Spleen (tissue), 11 donors: Measurements from ENCODE around the gene SMG6. TPM values are rescaled to one million over a fixed set of nuclear protein-coding genes. Genes with fewer than 3 reads are reported as not detected.

Experiments
- DNase-seq: peaks from one replicate; pipeline ENCODE4 v3.0.0-alpha.2; 2020
- H3K27ac ChIP-seq, 8 donors: fragments of 200-600 bp; sonication (generic) in 7 of 8; 1 replicate in 4 of 8; 2 replicates in 4 of 8; pipeline versions ENCODE4 v1.5.0 to v1.8.0; 2016 to 2021; ENCODE audit warnings: inconsistent platforms in 4 of 8, mild to moderate bottlenecking in 4 of 8, moderate library complexity in 1 of 8
- H3K27me3 ChIP-seq, 7 donors: fragments of 200-600 bp; sonication (generic) in 6 of 7; replicated peaks in 1 of 7; 1 replicate in 4 of 7; 2 replicates in 3 of 7; pipeline versions ENCODE4 v1.5.0 to v1.8.0; 2016 to 2021; ENCODE audit warnings: inconsistent platforms in 3 of 7, mild to moderate bottlenecking in 1 of 7
- H3K36me3 ChIP-seq, 6 donors: fragments of 200-600 bp; sonication (generic) in 5 of 6; 1 replicate in 4 of 6; 2 replicates in 2 of 6; pipeline versions ENCODE4 v1.5.0 to v1.8.0; 2016 to 2021; ENCODE audit warnings: inconsistent platforms in 2 of 6
- H3K4me1 ChIP-seq, 6 donors: fragments of 200-600 bp; sonication (generic) in 5 of 6; 1 replicate in 3 of 6; 2 replicates in 3 of 6; pipeline versions ENCODE4 v1.5.0 to v1.8.0; 2016 to 2021; ENCODE audit warnings: inconsistent platforms in 3 of 6
- H3K4me3 ChIP-seq, 8 donors: fragments of 200-600 bp; sonication (generic) in 7 of 8; 1 replicate in 4 of 8; 2 replicates in 4 of 8; pipeline versions ENCODE4 v1.5.0 to v1.8.0; 2016 to 2021; ENCODE audit warnings: inconsistent platforms in 4 of 8, mild to moderate bottlenecking in 4 of 8, moderate library complexity in 2 of 8
- H3K9me3 ChIP-seq, 8 donors: fragments of 200-600 bp; sonication (generic) in 7 of 8; 1 replicate in 4 of 8; 2 replicates in 4 of 8; pipeline versions ENCODE4 v1.5.0 to v1.8.0; 2016 to 2021; ENCODE audit warnings: inconsistent platforms in 4 of 8
- CTCF ChIP-seq, 11 experiments: fragments of 200-600 bp in 7 of 11; fragments of 450-650 bp in 4 of 11; sonication (generic) in 4 of 11; IDR thresholded peaks in 8 of 11; conservative IDR thresholded peaks in 3 of 11; 1 replicate in 7 of 11; 2 replicates in 4 of 11; pipeline versions ENCODE4 v1.4.0 to v1.8.0; 2016 to 2021; ENCODE audit warnings: antibody characterized with exemption in 11 of 11, inconsistent platforms in 4 of 11, mild to moderate bottlenecking in 1 of 11
- POLR2A ChIP-seq, 3 donors: fragments of 450-650 bp; IDR thresholded peaks; one replicate each; pipeline ENCODE4 v1.5.1; 2017; ENCODE audit warnings: antibody characterized with exemption in 3 of 3, mild to moderate bottlenecking in 1 of 3
- POLR2AphosphoS5 ChIP-seq, 3 donors: sonication (generic); formaldehyde crosslinking; IDR thresholded peaks; one replicate each; pipeline ENCODE4 v1.5.1; 2017; ENCODE audit warnings: antibody characterized with exemption in 3 of 3
- WGBS, 5 donors: extraction: QIAGEN DNeasy Blood & Tissue Kit in 3 of 5; methylation state at CpG; one replicate each; pipeline versions ENCODE4 v1.1.5 to v1.1.7; 2013 to 2018; 5-methylcytosine and 5-hydroxymethylcytosine counted together
- intact Hi-C: fragments of 100-400 bp; cut with DNase I; formaldehyde crosslinking; loops from one replicate; pipeline ENCODE4 v1.15.0; 2023; ENCODE audit warnings: low total_unique reads
- polyA plus RNA-seq, 3 donors: library from polyadenylated mRNA; stranded (reverse); fragments of 200-250 nt; gene quantifications; one replicate each; pipeline ENCODE4 v1.2.1, GENCODE V29; 2013
- total RNA-seq, 7 donors: library from RNA; depleted of rRNA in 3 of 7; stranded (reverse); fragments of >200 nt in 3 of 7; fragmentation: NEBNext Ultra II Directional in 4 of 7; extraction: Animal tissue kit (Norgen Biotek cat#: 25700) in 4 of 7; gene quantifications; one replicate each; pipeline versions ENCODE4 v1.1.0 to v1.2.1, GENCODE V29; 2016 to 2021
- donor health status: healthy with polysubstance abuse.
- donor health status: DM: no; HTN: no; CAD: no; lungs with moderate emphysema.
- donor health status: DM: no; HTN: no; CAD: no.
- donor health status: Bipolar disorder and iron deficiency.
- donor health status: healthy.
- donor health status: DM: no; HTN: no; CAD: no.
- donor health status: DM: yes; HTN: yes; CAD: no.

SMG6 gene
- total and polyA plus RNA-seq, 10 donors, result 9.7 to 44.2 (median 28.0) TPM

- TF ChIP-seq CTCF (IDR thresholded peaks at IDR 0.05 in 8 of 11, conservative IDR thresholded peaks at IDR 0.05 in 3 of 11) (no peak), POLR2AphosphoS5 (IDR thresholded peaks at IDR 0.05) (no peak), POLR2A (IDR thresholded peaks at IDR 0.05) (no peak)
- intact Hi-C loops, result no loop called here
- no peaks in the 10 kb centered on the region for H3K9me3 ChIP-seq
- H3K4me1 ChIP-seq, result peaks cover 16 to 50% (median 33%) of the 10 kb centered on the region in 6 donors
- 70 to 82% (median 72%) methylated on average over 4 of the region's 4 CpGs for WGBS, 5 donors
- no peak overlapping the region for H3K4me3 ChIP-seq
- H3K27me3 ChIP-seq, result no peaks in the 10 kb centered on the region
- no peak for DNase-seq
- no peak overlapping the region for H3K27ac ChIP-seq
- peaks cover 0 to 7% (median 4%) of the 10 kb centered on the region in 6 donors for H3K36me3 ChIP-seq
These were observed 1.3 kb upstream of the SMG6 start for GRCh38 chr17:2304931-2305330.

- intact Hi-C loops, result no loop called here
- TF ChIP-seq POLR2A (IDR thresholded peaks at IDR 0.05) (no peak), POLR2AphosphoS5 (IDR thresholded peaks at IDR 0.05) (no peak), CTCF (IDR thresholded peaks at IDR 0.05 in 8 of 11, conservative IDR thresholded peaks at IDR 0.05 in 3 of 11) (no peak)
- Histone ChIP-seq H3K4me3 (peak overlapping the region; percentile 65 to 94 (median 90)), H3K4me1 (peaks cover 16 to 71% (median 41%) of the 10 kb centered on the region in 6 donors), H3K27ac (peak overlapping the region; percentile 84 to 95 (median 92)), H3K27me3 (no peaks in the 10 kb centered on the region), H3K36me3 (peaks cover 0 to 29% (median 22%) of the 10 kb centered on the region in 6 donors), H3K9me3 (no peaks in the 10 kb centered on the region)
- DNase-seq, result no peak
- 3 to 5% (median 4%) methylated on average over 12 of the region's 12 CpGs for WGBS, 5 donors
These were observed 794 bp downstream of the SMG6 start for GRCh38 chr17:2302778-2303203.

GRCh38 chr17:2299756-2300155, 3.8 kb downstream of the SMG6 start:
- WGBS, 5 donors, result 78 to 93% (median 89%) methylated on average over 22 of the region's 22 CpGs
- Histone ChIP-seq H3K4me1 (peaks cover 11 to 79% (median 40%) of the 10 kb centered on the region in 6 donors), H3K36me3 (peaks cover 0 to 59% (median 49%) of the 10 kb centered on the region in 6 donors), H3K27me3 (no peaks in the 10 kb centered on the region), H3K4me3 (no peak overlapping the region), H3K27ac (no peak overlapping the region), H3K9me3 (no peaks in the 10 kb centered on the region)
- DNase-seq, result no peak
- TF ChIP-seq POLR2AphosphoS5 (IDR thresholded peaks at IDR 0.05) (peak in 1 of 3 donors; percentile 31), POLR2A (IDR thresholded peaks at IDR 0.05) (no peak), CTCF (IDR thresholded peaks at IDR 0.05 in 8 of 11, conservative IDR thresholded peaks at IDR 0.05 in 3 of 11) (no peak)
- intact Hi-C loops, result no loop called here

GRCh38 chr17:2299136-2299535, 4.4 kb downstream of the SMG6 start:
- peaks cover 10 to 72% (median 34%) of the 10 kb centered on the region in 6 donors for H3K4me1 ChIP-seq
- H3K27me3 ChIP-seq, result no peaks in the 10 kb centered on the region
- no peak for DNase-seq
- TF ChIP-seq CTCF (IDR thresholded peaks at IDR 0.05 in 8 of 11, conservative IDR thresholded peaks at IDR 0.05 in 3 of 11), result no peak
- no peak for TF ChIP-seq POLR2AphosphoS5 (IDR thresholded peaks at IDR 0.05)
- TF ChIP-seq POLR2A (IDR thresholded peaks at IDR 0.05), result no peak
- 95 to 98% (median 96%) methylated on average over 12 of the region's 12 CpGs for WGBS, 5 donors
- no peak overlapping the region for H3K27ac ChIP-seq
- intact Hi-C loops, result no loop called here
- no peaks in the 10 kb centered on the region for H3K9me3 ChIP-seq
- no peak overlapping the region for H3K4me3 ChIP-seq
- H3K36me3 ChIP-seq, result peaks cover 0 to 65% (median 53%) of the 10 kb centered on the region in 6 donors
